ENCODE results near the gene CISH.

- TF ChIP-seq CTCF (IDR thresholded peaks at IDR 0.05; ENCODE audit: low read depth, low read length) (no peak), POLR2A (IDR thresholded peaks at IDR 0.05; ENCODE audit: extremely low read depth, insufficient read length) (no peak), MAX (IDR thresholded peaks at IDR 0.05; ENCODE audit: low read depth, low read length) (no peak)
Measured at GRCh38 chr3:50586763-50587070, 24.9 kb downstream of the CISH start.

All from NB4 (cell line).